Smooth muscle cell (in vitro differentiated cells): ENCODE results near the gene CCDC121. TPM values are rescaled to one million over a fixed set of nuclear protein-coding genes. Genes with fewer than 3 reads are reported as not detected.
"Not testable (repeated sequence)": the region's sequence is repeated elsewhere in the genome, so short reads cannot be mapped to it uniquely, and the experiment has no call there.

Experiments
- DNase-seq: peaks from one replicate; lab custom pipeline; 2025; ENCODE audit not compliant: unreplicated experiment; lab: John Stamatoyannopoulos, UW
- H2AFZ ChIP-seq: fragments of 200-600 bp; sonication (generic); 2 replicates; pipeline ENCODE4 v1.6.0; 2016; ENCODE audit warnings: antibody characterized with exemption, low read depth, mild to moderate bottlenecking
- H3F3A ChIP-seq: fragments of 200-600 bp; sonication (generic); 2 replicates; pipeline ENCODE4 v1.6.0; 2017; ENCODE audit warnings: antibody characterized with exemption, low read depth
- H3K27ac ChIP-seq: fragments of 200-600 bp; sonication (generic); 2 replicates; pipeline ENCODE4 v1.5.1; 2016; ENCODE audit warnings: low read depth, mild to moderate bottlenecking
- H3K27me3 ChIP-seq: fragments of 200-600 bp; sonication (generic); 2 replicates; pipeline ENCODE4 v1.6.1; 2016; ENCODE audit warnings: low read depth, mild to moderate bottlenecking
- H3K36me3 ChIP-seq: fragments of 200-600 bp; sonication (generic); 2 replicates; pipeline ENCODE4 v1.5.1; 2016; ENCODE audit warnings: low read depth
- H3K4me1 ChIP-seq: fragments of 200-600 bp; sonication (generic); 2 replicates; pipeline ENCODE4 v1.5.1; 2016; ENCODE audit warnings: low read depth
- H3K4me2 ChIP-seq: fragments of 200-600 bp; sonication (generic); 2 replicates; pipeline ENCODE4 v1.6.0; 2016; ENCODE audit warnings: mild to moderate bottlenecking
- H3K4me3 ChIP-seq: fragments of 200-600 bp; sonication (generic); 2 replicates; pipeline ENCODE4 v1.5.1; 2016; ENCODE audit warnings: mild to moderate bottlenecking
- H3K79me2 ChIP-seq: fragments of 200-600 bp; sonication (generic); 2 replicates; pipeline ENCODE4 v1.6.0; 2016; ENCODE audit warnings: low read depth, mild to moderate bottlenecking
- H3K9ac ChIP-seq: fragments of 200-600 bp; sonication (generic); 2 replicates; pipeline ENCODE4 v1.6.0; 2016; ENCODE audit warnings: low read depth
- H3K9me3 ChIP-seq: fragments of 200-600 bp; sonication (generic); replicated peaks from 2 replicates; pipeline ENCODE4 v1.5.1; 2016; ENCODE audit warnings: low read depth
- H4K20me1 ChIP-seq: fragments of 200-600 bp; sonication (generic); 2 replicates; pipeline ENCODE4 v1.6.0; 2016; ENCODE audit warnings: low read depth
- CTCF ChIP-seq: fragments of 200-600 bp; sonication (generic); IDR thresholded peaks from 2 replicates; pipeline ENCODE4 v1.5.1; 2017; ENCODE audit warnings: borderline replicate concordance, mild to moderate bottlenecking, antibody characterized with exemption; ENCODE audit not compliant: insufficient read depth, poor library complexity, severe bottlenecking
- WGBS: methylation state at CpG from one replicate; pipeline ENCODE4 v1.1.7; 2016; ENCODE audit warnings: low lambda C conversion rate; 5-methylcytosine and 5-hydroxymethylcytosine counted together
- polyA plus RNA-seq: library from polyadenylated mRNA; unstranded; fragments of >200 nt; fragmentation: Nextera tagmentation; extraction: Ambion mirVana; gene quantifications from 2 replicates; pipeline ENCODE4 v1.2.1, GENCODE V29; 2016
- total RNA-seq: library from RNA; depleted of rRNA; stranded (reverse); fragments of >200 nt; gene quantifications from 2 replicates; pipeline ENCODE4 v1.2.3, GENCODE V29; 2014

The CCDC121 gene
- total and polyA plus RNA-seq, 2 experiments from 2014 or later = 1.7 to 6.3 TPM

- Histone ChIP-seq H2AFZ (no peak overlapping the region), H3K4me1 (no peaks in the 10 kb centered on the region), H3K27me3 (no peaks in the 10 kb centered on the region), H3K36me3 (peaks cover 37% of the 10 kb centered on the region), H3K4me3 (no peak overlapping the region), H3K9me3 (no peaks in the 10 kb centered on the region), H4K20me1 (no peaks in the 10 kb centered on the region), H3F3A (no peaks in the 10 kb centered on the region), H3K27ac (peak overlapping the region; percentile 65), H3K9ac (peak overlapping the region; percentile 4), H3K4me2 (no peak overlapping the region), H3K79me2 (no peaks in the 10 kb centered on the region)
- 72% methylated on average over 3 of the region's 3 CpGs for WGBS
- DNase-seq = no peak
- TF ChIP-seq CTCF = no peak
Observed at GRCh38 chr2:27638709-27639108, 9.9 kb upstream of the CCDC121 start.

DNA sequence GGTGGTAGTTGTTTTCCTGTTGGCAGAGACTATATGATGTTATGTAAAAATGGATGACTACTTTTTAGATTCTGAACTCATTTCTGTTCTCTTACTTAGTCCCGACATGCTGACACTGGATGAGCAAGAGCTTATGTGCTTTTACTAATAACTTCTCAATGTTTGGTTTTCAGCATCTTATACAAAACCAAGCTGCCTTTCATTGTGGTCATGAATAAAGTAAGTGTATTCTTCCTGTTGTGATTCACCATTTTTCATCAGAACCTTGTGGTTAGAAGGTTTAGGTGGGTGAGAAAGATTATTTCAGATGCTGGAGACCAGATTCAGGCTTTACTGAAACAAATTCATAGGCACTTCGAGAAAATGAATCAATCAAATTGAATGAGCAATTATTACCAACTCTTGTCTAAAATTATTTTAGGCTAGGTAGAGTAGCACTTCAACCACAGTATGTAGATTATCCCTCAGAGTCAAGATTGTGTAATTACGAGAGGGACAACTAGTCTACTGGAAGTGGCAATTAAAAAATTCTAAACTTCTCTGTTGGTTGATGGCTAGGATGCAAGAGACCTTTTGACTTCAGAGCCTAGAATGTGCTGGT is 9.3 kb upstream of the CCDC121 start:
- H4K20me1 ChIP-seq = no peaks in the 10 kb centered on the region
- peak overlapping the region; percentile 4 for H3K9ac ChIP-seq
- H3K27ac ChIP-seq = peak overlapping the region; percentile 64
- H3K4me3 ChIP-seq = no peak overlapping the region
- peaks cover 37% of the 10 kb centered on the region for H3K36me3 ChIP-seq
- no peaks in the 10 kb centered on the region for H3K9me3 ChIP-seq
- WGBS = 87% methylated on average over 3 of the region's 3 CpGs
- H3K4me2 ChIP-seq = no peak overlapping the region
- no peaks in the 10 kb centered on the region for H3K4me1 ChIP-seq
- no peaks in the 10 kb centered on the region for H3K79me2 ChIP-seq
- no peaks in the 10 kb centered on the region for H3K27me3 ChIP-seq
- H3F3A ChIP-seq = no peaks in the 10 kb centered on the region
- no peak overlapping the region for H2AFZ ChIP-seq
- TF ChIP-seq CTCF = no peak
- no peak for DNase-seq

DNA sequence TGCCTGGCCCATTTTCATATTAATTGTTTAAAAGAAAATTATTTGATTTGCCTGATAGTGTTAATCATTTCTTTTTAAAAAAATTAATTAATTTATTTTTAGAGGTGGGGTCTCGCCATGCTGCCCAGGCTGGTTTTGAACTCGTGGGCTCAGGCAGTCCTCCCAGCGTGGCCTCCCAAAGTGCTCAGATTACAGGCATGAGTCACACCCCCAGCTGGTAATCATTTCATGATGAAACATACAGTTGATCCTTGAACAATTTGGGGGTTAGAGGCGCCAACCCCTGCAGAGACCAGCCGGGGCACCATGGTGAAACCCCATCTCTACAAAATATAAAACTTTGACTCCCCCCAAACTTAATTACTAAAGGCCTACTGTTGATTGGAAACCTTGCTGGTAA is 8.0 kb upstream of the CCDC121 start:
- Histone ChIP-seq H2AFZ (no peak overlapping the region), H3K27ac (no peak overlapping the region), H3K9ac (no peak overlapping the region), H3K27me3 (no peaks in the 10 kb centered on the region), H3K4me2 (no peak overlapping the region), H3K36me3 (peaks cover 37% of the 10 kb centered on the region), H3K4me3 (no peak overlapping the region), H3K9me3 (no peaks in the 10 kb centered on the region), H4K20me1 (no peaks in the 10 kb centered on the region), H3F3A (no peaks in the 10 kb centered on the region), H3K79me2 (no peaks in the 10 kb centered on the region), H3K4me1 (no peaks in the 10 kb centered on the region)
- no peak for TF ChIP-seq CTCF
- WGBS = 89% methylated on average over 5 of the region's 5 CpGs
- no peak for DNase-seq

DNA sequence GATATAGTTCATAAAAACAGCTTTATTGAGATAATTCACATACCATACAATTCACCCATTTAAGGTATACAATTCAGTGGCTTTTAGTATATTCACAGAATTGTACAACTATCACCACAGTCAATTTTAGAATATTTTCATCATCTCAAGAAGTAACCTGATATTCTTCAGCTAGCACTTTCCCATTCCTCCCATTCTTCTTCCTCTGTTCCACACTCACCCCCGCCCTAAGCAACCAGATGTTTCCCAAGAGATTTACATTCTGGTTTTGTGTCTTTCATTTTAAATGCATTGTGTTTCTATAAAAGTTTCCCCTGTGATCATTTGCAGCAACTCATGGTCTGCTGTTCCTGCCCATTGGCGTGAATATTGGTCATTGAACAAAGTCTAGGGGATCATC is 5.5 kb upstream of the CCDC121 start:
- H3K36me3 ChIP-seq = peaks cover 25% of the 10 kb centered on the region

DNA sequence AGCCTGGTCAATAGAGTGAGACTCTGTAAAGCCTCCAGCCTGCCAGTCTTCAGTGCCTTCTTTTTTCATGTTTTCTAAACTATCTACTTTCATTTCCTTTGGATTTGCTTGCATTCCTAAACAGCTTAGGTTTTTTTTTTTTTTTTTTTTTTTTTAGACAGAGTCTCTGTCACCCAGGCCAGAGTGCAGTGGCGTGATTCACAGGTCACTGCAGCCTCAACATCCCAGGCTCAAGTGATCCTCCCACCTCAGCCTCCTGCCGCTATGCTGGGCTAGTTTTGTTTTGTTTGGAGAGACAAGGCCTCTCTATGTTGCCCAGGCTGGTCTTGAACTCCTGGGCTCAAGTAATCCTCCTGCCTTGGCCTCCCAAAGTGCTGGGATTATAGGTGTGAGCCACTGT is 1.4 kb upstream of the CCDC121 start:
- not testable (repeated sequence) for H4K20me1 ChIP-seq, H3K36me3 ChIP-seq, H3K27me3 ChIP-seq, H3K79me2 ChIP-seq, H3K9ac ChIP-seq, H2AFZ ChIP-seq, H3K27ac ChIP-seq, H3K9me3 ChIP-seq, DNase-seq, H3K4me3 ChIP-seq, H3K4me1 ChIP-seq
- H3K4me2 ChIP-seq = peak overlapping the region; percentile 87
- peaks cover 18% of the 10 kb centered on the region for H3F3A ChIP-seq
- WGBS = 94% methylated on average over 2 of the region's 2 CpGs

More for the DNA sequence above, 5.5 kb upstream of the CCDC121 start:
- no peak overlapping the region for H3K9ac ChIP-seq
- H3K27me3 ChIP-seq = no peaks in the 10 kb centered on the region
- H3K27ac ChIP-seq = no peak overlapping the region
- TF ChIP-seq CTCF = no peak
- no peaks in the 10 kb centered on the region for H3K4me1 ChIP-seq
- H3K79me2 ChIP-seq = peaks cover 8% of the 10 kb centered on the region
- DNase-seq = no peak
- 97% methylated on average over 2 of the region's 2 CpGs for WGBS
- H3K4me2 ChIP-seq = no peak overlapping the region
- H3K4me3 ChIP-seq = no peak overlapping the region
- H3K9me3 ChIP-seq = no peaks in the 10 kb centered on the region
- H3F3A ChIP-seq = no peaks in the 10 kb centered on the region
- H2AFZ ChIP-seq = no peak overlapping the region
- no peaks in the 10 kb centered on the region for H4K20me1 ChIP-seq
